HEK293T (cell line): Measurements from ENCODE around the gene NAV2.

Experiments
- BHLHE40 ChIP-seq: fragments of 450-650 bp; IDR thresholded peaks from 2 replicates; pipeline ENCODE4 v1.6.1; 2016; ENCODE audit warnings: mild to moderate bottlenecking, moderate library complexity, borderline replicate concordance
- CTBP1 ChIP-seq: fragments of 450-650 bp; IDR thresholded peaks from 2 replicates; pipeline ENCODE4 v1.6.1; 2016; ENCODE audit warnings: borderline replicate concordance
- ELF4 ChIP-seq: fragments of 450-650 bp; IDR thresholded peaks from 2 replicates; pipeline ENCODE4 v1.6.1; 2017; ENCODE audit warnings: antibody characterized with exemption
- FOXA1 ChIP-seq: fragments of 450-650 bp; IDR thresholded peaks from 2 replicates; pipeline ENCODE4 v1.6.1; 2016; ENCODE audit warnings: mild to moderate bottlenecking
- FOXK2 ChIP-seq: fragments of 450-650 bp; IDR thresholded peaks from 2 replicates; pipeline ENCODE4 v1.6.1; 2016; ENCODE audit warnings: mild to moderate bottlenecking
- NFRKB ChIP-seq: fragments of 450-650 bp; IDR thresholded peaks from 2 replicates; pipeline ENCODE4 v1.6.1; 2016; ENCODE audit warnings: mild to moderate bottlenecking, moderate library complexity
- PKNOX1 ChIP-seq: fragments of 450-650 bp; IDR thresholded peaks from 2 replicates; pipeline ENCODE4 v1.6.1; 2016
- SUZ12 ChIP-seq: fragments of 450-650 bp; IDR thresholded peaks from 2 replicates; pipeline ENCODE4 v1.6.1; 2016; ENCODE audit warnings: mild to moderate bottlenecking
- TARDBP ChIP-seq: fragments of 450-650 bp; IDR thresholded peaks from 2 replicates; pipeline ENCODE4 v1.6.1; 2016
- ZNF384 ChIP-seq: fragments of 450-650 bp; IDR thresholded peaks from 2 replicates; pipeline ENCODE4 v1.6.1; 2016

GRCh38 chr11:19874266-19874665 lies 161.6 kb downstream of the NAV2 start:
- TF ChIP-seq CTBP1: no peak
- no peak for TF ChIP-seq ZNF384
- no peak for TF ChIP-seq FOXA1
- no peak for TF ChIP-seq NFRKB
- TF ChIP-seq BHLHE40: no peak
- no peak for TF ChIP-seq SUZ12
- no peak for TF ChIP-seq ELF4
- TF ChIP-seq FOXK2: no peak
- no peak for TF ChIP-seq TARDBP
- TF ChIP-seq PKNOX1: no peak
